GM23338 (cell line): ENCODE results near the gene LYPD4. TPM values are rescaled to one million over a fixed set of nuclear protein-coding genes. Genes with fewer than 3 reads are reported as not detected.

ENCODE experiments used
- ATAC-seq: fragments of 200-7000 bp; cut with Tn5 transposase; 3 replicates; pipeline ENCODE4 v1.9.1; 2020
- DNase-seq: peaks from one replicate; pipeline ENCODE4 v3.0.0-alpha.2; 2015; ENCODE audit warnings: low spot score
- H2AFZ ChIP-seq: fragments of 200-600 bp; sonication (generic); 2 replicates; pipeline ENCODE4 v1.8.0; 2016; ENCODE audit warnings: antibody characterized with exemption, mild to moderate bottlenecking, moderate library complexity
- H3F3A ChIP-seq: fragments of 200-600 bp; sonication (generic); replicated peaks from 2 replicates; pipeline ENCODE4 v1.8.0; 2017; ENCODE audit warnings: antibody characterized with exemption, mixed run types, low read depth
- H3K27ac ChIP-seq: fragments of 200-600 bp; sonication (generic); 2 replicates; pipeline ENCODE4 v1.6.1; 2016; ENCODE audit warnings: low read depth
- H3K27me3 ChIP-seq: fragments of 200-600 bp; sonication (generic); 2 replicates; pipeline ENCODE4 v1.8.0; 2016; ENCODE audit warnings: mild to moderate bottlenecking, mixed run types, moderate library complexity; ENCODE audit not compliant: insufficient read depth
- H3K36me3 ChIP-seq: fragments of 200-600 bp; sonication (generic); 2 replicates; pipeline ENCODE4 v1.8.0; 2016; ENCODE audit warnings: mild to moderate bottlenecking; ENCODE audit not compliant: insufficient read depth
- H3K4me1 ChIP-seq: fragments of 200-600 bp; sonication (generic); 2 replicates; pipeline ENCODE4 v1.8.0; 2016; ENCODE audit warnings: mild to moderate bottlenecking, moderate library complexity; ENCODE audit not compliant: insufficient read depth
- H3K4me2 ChIP-seq: fragments of 200-600 bp; sonication (generic); 2 replicates; pipeline ENCODE4 v1.7.1; 2017; ENCODE audit warnings: mixed run types
- H3K4me3 ChIP-seq: fragments of 200-600 bp; sonication (generic); 2 replicates; pipeline ENCODE4 v1.6.1; 2016; ENCODE audit warnings: mixed run types
- H3K79me2 ChIP-seq: fragments of 200-600 bp; sonication (generic); replicated peaks from 2 replicates; pipeline ENCODE4 v1.8.0; 2017; ENCODE audit warnings: mild to moderate bottlenecking; ENCODE audit not compliant: insufficient read depth
- H3K9me2 ChIP-seq: fragments of 200-600 bp; sonication (generic); 2 replicates; pipeline ENCODE4 v1.8.0; 2017; ENCODE audit not compliant: insufficient read depth
- H4K20me1 ChIP-seq: fragments of 200-600 bp; sonication (generic); replicated peaks from 2 replicates; pipeline ENCODE4 v1.8.0; 2017; ENCODE audit warnings: mild to moderate bottlenecking; ENCODE audit not compliant: insufficient read depth
- H3K27ac Mint-ChIP-seq: 2 replicates; pipeline ENCODE4 v1.8.0; 2020; ENCODE audit warnings: inconsistent platforms, mild to moderate bottlenecking, moderate library complexity, mixed read lengths
- H3K27me3 Mint-ChIP-seq: 3 replicates; pipeline ENCODE4 v1.8.0; 2022; ENCODE audit warnings: low read depth, mild to moderate bottlenecking, moderate library complexity, mixed read lengths, inconsistent platforms; ENCODE audit not compliant: insufficient read depth, poor library complexity
- H3K36me3 Mint-ChIP-seq: 3 replicates; pipeline ENCODE4 v1.8.0; 2021; ENCODE audit warnings: low read depth, mild to moderate bottlenecking, inconsistent platforms, moderate library complexity, mixed read lengths
- H3K4me1 Mint-ChIP-seq: 3 replicates; pipeline ENCODE4 v1.8.0; 2020; ENCODE audit warnings: mild to moderate bottlenecking, inconsistent platforms, mixed read lengths
- H3K4me3 Mint-ChIP-seq: 3 replicates; pipeline ENCODE4 v1.8.0; 2021; ENCODE audit warnings: moderate library complexity, mild to moderate bottlenecking, inconsistent platforms, mixed read lengths
- H3K9me3 Mint-ChIP-seq: 3 replicates; pipeline ENCODE4 v1.8.0; 2020; ENCODE audit warnings: moderate library complexity, mild to moderate bottlenecking, inconsistent platforms, mixed read lengths
- CREB1 ChIP-seq: fragments of 250-450 bp; sonication (Bioruptor Pico); IDR thresholded peaks from 2 replicates; pipeline ENCODE4 v1.5.0; 2020; ENCODE audit warnings: low read depth, mild to moderate bottlenecking, moderate library complexity
- CTCF ChIP-seq, 2 experiments: fragments of 200-600 bp in 1 of 2; sonication (generic) in 1 of 2; conservative IDR thresholded peaks; 2 replicates each; pipeline versions ENCODE4 v1.5.1 to v1.6.1; 2016 to 2017; ENCODE audit warnings: antibody characterized with exemption in 2 of 2, low read depth in 2 of 2, mild to moderate bottlenecking in 2 of 2, moderate library complexity in 1 of 2
- EZH2phosphoT487 ChIP-seq: fragments of 200-600 bp; sonication (generic); IDR thresholded peaks from one replicate; pipeline ENCODE4 v1.8.1; 2018; ENCODE audit warnings: antibody characterized with exemption; ENCODE audit not compliant: unreplicated experiment
- POLR2AphosphoS5 ChIP-seq: IDR thresholded peaks from 2 replicates; pipeline ENCODE4 v1.6.1; 2016; ENCODE audit warnings: antibody characterized with exemption, low read depth
- REST ChIP-seq: IDR thresholded peaks from one replicate; pipeline ENCODE4 v1.6.1; 2018; ENCODE audit warnings: antibody characterized with exemption; ENCODE audit not compliant: unreplicated experiment
- STAT1 ChIP-seq: IDR thresholded peaks from one replicate; pipeline ENCODE4 v1.6.1; 2016; ENCODE audit warnings: antibody characterized with exemption; ENCODE audit not compliant: unreplicated experiment
- ZNF114 ChIP-seq: fragments of 250-450 bp; sonication (Bioruptor Pico); IDR thresholded peaks from 2 replicates; pipeline ENCODE4 v1.5.0; 2020; ENCODE audit warnings: mild to moderate bottlenecking, moderate library complexity
- ZNF331 ChIP-seq: fragments of 250-450 bp; sonication (Bioruptor Pico); IDR thresholded peaks from 2 replicates; pipeline ENCODE4 v1.5.0; 2020; ENCODE audit warnings: low read depth, mild to moderate bottlenecking, moderate library complexity
- ZNF462 ChIP-seq: fragments of 250-450 bp; sonication (Bioruptor Pico); IDR thresholded peaks from 2 replicates; pipeline ENCODE4 v1.5.0; 2020; ENCODE audit warnings: mild to moderate bottlenecking, moderate library complexity
- polyA plus RNA-seq: library from polyadenylated mRNA; unstranded; fragments of >200 nt; fragmentation: Nextera tagmentation; extraction: Ambion mirVana; gene quantifications from 2 replicates; pipeline ENCODE4 v1.2.1, GENCODE V29; 2016
- total RNA-seq: library from RNA; depleted of rRNA; stranded (reverse); fragments of >200 nt; shearing (Covaris generic); gene quantifications from 2 replicates; pipeline ENCODE4 v1.2.3, GENCODE V29; 2014

Gene LYPD4
- total and polyA plus RNA-seq, 2 experiments from 2014 or later: not detected

- H3K79me2 ChIP-seq: no peaks in the 10 kb centered on the region
- peak; percentile 96 for ATAC-seq
- no peaks in the 10 kb centered on the region for H3F3A ChIP-seq
- H3K9me3 Mint-ChIP-seq: no peaks in the 10 kb centered on the region
- no peaks in the 10 kb centered on the region for H3K27me3 ChIP-seq
- H3K4me1 Mint-ChIP-seq: peaks cover 4% of the 10 kb centered on the region; the same call in 1 of the 3 replicates
- peak; percentile 87 for DNase-seq
- H3K27me3 Mint-ChIP-seq: peaks cover 6% of the 10 kb centered on the region
- H4K20me1 ChIP-seq: no peaks in the 10 kb centered on the region
- TF ChIP-seq CREB1 (no peak), CTCF (conservative IDR thresholded peaks at IDR 0.05; ENCODE audit: low read depth in 2 of 2) (peak; percentile 79 to 87), ZNF331 (CRISPR knock-in tag) (no peak)
- no peak overlapping the region for H3K27ac Mint-ChIP-seq
- no peaks in the 10 kb centered on the region for H3K9me2 ChIP-seq
- H3K4me3 Mint-ChIP-seq: no peak overlapping the region
- H3K36me3 ChIP-seq: no peaks in the 10 kb centered on the region
- H3K4me3 ChIP-seq: no peak overlapping the region
- H3K27ac ChIP-seq: no peak overlapping the region
- no peaks in the 10 kb centered on the region for H3K36me3 Mint-ChIP-seq
- H3K4me1 ChIP-seq: no peaks in the 10 kb centered on the region
- no peak overlapping the region for H2AFZ ChIP-seq
- H3K4me2 ChIP-seq: no peak overlapping the region
Observed at GRCh38 chr19:41795031-41795461, 49.4 kb downstream of the LYPD4 start.

- Mint-ChIP-seq H3K4me1 (peaks cover 4% of the 10 kb centered on the region; the same call in 1 of the 3 replicates), H3K27ac (no peak overlapping the region), H3K36me3 (no peaks in the 10 kb centered on the region), H3K27me3 (peaks cover 7% of the 10 kb centered on the region), H3K9me3 (no peaks in the 10 kb centered on the region), H3K4me3 (no peak overlapping the region)
- Histone ChIP-seq H3K27ac (no peak overlapping the region), H2AFZ (no peak overlapping the region), H3K4me2 (no peak overlapping the region), H3K36me3 (no peaks in the 10 kb centered on the region), H3K79me2 (no peaks in the 10 kb centered on the region), H4K20me1 (no peaks in the 10 kb centered on the region), H3K9me2 (no peaks in the 10 kb centered on the region), H3F3A (no peaks in the 10 kb centered on the region), H3K27me3 (no peaks in the 10 kb centered on the region), H3K4me1 (no peaks in the 10 kb centered on the region), H3K4me3 (no peak overlapping the region)
- ATAC-seq (no peak), DNase-seq (no peak)
- TF ChIP-seq ZNF462 (CRISPR knock-in tag) (no peak), ZNF331 (CRISPR knock-in tag) (no peak), EZH2phosphoT487 (no peak), POLR2AphosphoS5 (no peak), REST (no peak), STAT1 (no peak), ZNF114 (CRISPR knock-in tag) (no peak), CREB1 (no peak)
Observed at GRCh38 chr19:41793414-41793727, 51.1 kb downstream of the LYPD4 start.
